Ecto neural progenitor cell (in vitro differentiated cells): ENCODE measurements around the gene RACGAP1.
"Not testable (repeated sequence)": the region's sequence is repeated elsewhere in the genome, so short reads cannot be mapped to it uniquely, and the experiment has no call there.

Experiments used
- DNase-seq: peaks from one replicate; pipeline ENCODE4 v3.0.0-alpha.2; 2018; ENCODE audit warnings: low spot score

The RACGAP1 gene

DNA sequence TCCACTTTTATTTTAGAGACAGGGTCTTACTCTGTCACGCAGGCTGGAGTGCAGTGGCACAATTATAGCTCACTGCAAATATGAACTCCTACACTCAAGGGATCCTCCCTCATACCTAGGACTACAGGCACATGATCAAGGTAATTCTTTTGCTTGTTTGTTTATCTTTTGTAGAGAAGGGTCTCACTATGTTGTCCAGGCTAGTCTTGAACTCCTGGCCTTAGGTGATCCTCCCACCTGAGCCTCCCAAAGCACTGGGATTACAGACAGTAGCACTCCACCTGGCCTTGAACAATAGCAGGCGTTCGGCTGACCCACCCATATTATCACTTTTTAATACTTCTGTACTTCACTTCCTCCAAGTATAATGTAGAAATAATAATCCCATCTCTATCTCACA is 1.4 kb upstream of the RACGAP1 start:
- DNase-seq = no peak

DNA sequence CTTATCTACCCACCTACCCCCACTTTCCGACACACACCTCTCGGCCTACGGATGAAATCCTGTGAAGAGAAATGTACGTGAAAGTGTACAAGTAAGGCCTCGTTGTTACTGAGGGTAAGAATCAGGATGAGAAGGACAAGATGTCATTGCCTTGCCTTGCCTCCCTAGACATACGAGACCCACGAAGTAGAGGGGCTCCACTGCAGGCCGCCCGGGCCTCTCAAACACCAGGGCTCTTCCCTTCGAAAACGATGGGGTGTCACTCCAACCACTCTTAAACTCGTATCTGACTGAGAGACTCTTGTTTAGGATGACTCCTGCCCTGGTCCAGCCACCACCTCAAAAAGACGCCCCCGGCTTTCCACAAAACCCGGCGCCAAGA is 498 bp downstream of the RACGAP1 start:
- no peak for DNase-seq

DNA sequence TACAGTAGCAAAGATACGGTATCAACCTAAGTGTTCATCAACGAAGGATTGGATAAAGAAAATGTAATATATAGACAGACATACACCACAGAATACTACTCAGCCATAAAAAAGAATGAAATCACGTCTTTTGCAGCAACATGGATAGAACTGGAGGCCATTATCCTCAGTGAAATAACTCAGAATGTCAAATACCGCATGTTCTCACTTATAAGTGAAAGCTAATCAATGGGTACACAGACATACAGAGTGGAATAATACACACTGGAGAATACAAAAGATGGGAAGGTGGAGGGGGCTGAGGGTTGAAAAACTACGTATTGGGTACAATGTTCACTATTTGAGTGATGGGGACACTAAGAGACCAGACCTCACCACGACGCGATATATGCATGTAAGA is 1.1 kb downstream of the RACGAP1 start:
- DNase-seq = no peak

DNA sequence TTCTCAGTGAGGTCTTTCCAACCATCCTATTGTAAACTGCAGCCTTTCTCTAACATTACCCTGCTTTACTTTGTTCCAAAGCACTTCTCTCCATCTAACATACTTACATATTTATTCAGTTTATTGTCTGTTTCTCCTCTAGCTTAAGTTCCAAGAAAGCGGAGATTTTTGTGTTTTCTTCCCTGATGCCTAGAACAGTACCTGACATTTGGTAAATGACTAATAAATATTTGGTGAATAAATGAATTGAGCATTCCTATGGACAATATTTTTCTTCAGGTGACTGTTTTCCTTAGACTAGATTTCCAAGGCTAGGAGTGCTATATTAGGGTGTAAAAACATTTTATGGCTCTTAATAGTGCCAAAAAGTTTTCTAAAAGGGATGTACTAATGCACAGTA is 2.4 kb downstream of the RACGAP1 start:
- DNase-seq = no peak

DNA sequence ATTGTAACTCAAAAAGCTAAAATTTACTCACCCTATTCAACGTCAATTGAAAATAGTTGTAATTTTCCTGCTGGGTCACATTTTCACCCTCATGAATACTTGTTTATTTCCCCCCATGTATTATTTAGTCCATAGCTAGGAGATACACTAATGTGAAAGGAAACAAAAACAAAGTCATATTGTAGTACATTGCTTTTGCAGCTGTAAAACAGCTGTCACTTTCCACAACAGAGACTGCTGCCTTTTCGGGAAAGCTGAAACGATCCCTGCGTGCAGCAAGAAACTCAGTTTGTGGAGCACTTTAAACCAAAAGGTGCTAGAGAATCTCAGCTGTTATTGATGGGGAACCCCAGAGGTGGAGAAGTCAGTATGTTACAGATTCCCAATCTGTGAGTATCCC is 4.3 kb downstream of the RACGAP1 start:
- DNase-seq = no peak

DNA sequence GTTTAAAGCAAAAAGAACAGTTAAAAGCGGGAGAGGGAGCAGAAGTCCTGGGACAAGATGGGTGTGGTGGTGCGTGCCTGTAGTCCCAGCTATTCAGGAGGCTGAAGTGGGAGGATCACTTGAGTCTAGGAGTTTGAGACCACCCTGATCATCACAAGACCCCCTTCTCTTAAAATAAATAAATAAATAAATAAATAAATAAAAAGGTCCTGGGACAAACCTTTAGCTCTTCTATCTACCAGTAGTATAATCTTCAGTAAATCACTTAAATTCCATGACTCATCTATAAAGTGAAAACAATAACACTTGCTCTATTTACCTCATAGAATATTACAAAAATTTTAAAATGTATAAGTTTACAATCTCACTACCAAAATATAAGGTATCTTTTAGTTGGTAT is 5.8 kb downstream of the RACGAP1 start:
- DNase-seq = no peak

DNA sequence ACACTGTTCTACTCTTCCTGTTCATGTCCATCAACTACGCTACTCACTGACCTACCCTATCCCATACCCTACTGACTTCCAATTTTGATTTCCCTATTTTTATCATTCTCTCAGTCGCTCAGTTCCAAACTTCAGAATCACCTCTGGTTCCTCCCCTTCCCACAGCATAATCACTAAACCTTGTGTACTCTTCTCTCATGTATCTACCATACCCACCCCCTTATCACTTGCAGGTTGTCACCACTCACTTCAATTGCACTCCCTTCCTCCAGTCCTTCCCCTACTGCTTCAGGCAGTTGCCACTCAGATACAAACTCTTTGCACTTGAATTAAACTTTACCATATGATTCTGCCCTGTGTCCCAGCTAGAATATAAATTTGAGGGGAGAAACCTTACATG is 6.3 kb downstream of the RACGAP1 start:
- DNase-seq = no peak

DNA sequence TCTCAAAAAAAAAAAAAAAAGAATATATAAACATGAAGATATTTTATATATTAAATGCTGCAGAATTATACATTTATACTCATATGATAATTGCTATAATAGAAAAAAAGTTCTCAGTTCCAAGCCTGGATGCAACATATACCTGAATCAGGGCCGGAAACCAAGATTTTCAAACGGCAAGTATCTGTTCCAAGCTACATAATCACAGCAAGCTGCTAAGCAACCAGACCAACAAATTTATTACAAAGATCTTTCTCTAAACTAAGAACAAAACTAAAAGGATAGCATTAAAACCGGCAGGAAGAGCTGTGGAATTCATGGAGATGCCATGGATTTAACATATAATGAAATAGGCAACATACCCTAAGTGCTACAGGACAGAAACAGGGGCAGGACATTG is 7.1 kb downstream of the RACGAP1 start:
- DNase-seq = no peak

DNA sequence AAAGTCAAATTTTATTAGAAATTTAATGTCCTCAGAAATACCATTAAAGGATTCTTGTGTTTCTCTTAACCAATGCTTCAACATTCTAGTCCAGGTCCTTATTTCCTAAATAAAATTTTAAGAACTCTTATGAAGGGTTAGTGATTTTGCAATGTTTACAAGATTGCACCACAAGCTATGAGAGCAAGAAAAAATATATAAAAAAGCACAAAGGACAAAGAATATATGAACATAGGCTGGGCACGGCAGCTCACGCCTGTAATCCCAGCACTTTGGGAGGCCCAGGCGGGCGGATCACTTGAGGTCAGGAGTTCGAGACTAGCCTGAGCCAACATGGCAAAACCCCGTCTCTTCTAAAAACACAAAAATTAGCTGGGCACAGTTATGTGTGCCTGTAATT is 7.7 kb downstream of the RACGAP1 start:
- no peak for DNase-seq

DNA sequence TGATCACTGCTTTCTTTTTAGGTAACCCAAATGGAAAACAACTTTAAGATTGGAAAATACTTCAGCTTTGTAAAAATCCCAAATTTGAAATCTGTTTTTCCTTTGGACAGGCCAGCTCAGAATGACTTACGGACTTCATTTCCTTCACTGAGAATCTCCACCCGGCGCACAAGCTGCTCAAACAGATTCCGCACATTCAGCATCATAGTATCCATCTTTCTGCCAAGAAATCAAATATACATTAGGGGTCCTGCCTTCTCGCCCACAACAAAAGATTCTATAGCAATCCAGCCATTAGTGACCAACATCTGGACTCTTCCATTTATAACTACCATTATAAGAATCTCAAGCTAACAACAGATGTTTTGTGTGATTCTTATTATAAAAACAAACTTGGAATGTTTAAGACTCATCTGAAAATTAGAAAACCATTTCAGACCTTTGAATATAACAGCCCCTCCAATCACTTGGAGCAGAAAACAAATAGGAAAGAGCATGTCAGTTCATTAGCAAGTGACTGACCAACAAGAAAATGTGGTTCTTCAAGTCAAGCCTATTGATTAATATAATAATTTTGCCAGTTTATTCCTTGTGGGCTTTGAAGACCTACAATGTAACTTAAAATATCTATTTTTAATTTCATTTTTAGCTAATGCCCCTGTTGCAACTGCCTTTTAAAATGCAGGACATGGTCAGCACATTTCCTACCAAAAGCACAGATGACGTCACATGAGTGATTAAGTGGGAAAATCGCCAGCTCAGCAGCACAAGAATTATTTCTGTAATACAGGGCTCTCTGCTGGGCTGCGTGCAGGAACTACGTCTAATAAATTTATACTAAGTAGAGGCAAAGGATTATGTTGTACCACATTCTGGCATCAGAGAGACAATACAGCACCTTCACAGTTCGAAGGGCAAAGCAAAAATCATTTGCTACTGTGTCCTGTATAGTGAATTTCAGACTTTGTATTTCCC is 8.5 kb downstream of the RACGAP1 start:
- no peak for DNase-seq

DNA sequence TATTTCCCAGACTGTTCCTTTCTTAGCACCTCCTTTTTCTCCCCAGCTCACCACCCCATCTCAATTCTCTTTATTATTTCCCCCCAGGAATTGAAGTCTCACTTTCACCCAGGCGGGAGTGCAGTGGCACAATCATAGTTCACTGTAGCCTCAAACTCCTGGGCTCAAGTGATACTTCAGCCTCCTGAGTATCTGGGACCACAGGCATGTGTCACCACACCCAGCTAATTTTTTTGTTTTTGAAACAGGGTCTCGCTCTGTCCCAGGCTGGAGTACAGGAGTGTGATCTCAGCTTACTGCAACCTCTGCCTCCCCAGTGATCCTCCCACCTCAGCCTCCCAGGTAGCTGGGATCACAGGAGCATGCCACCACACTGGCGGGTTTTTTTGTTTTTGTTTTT is 11.0 kb downstream of the RACGAP1 start:
- no peak for DNase-seq

DNA sequence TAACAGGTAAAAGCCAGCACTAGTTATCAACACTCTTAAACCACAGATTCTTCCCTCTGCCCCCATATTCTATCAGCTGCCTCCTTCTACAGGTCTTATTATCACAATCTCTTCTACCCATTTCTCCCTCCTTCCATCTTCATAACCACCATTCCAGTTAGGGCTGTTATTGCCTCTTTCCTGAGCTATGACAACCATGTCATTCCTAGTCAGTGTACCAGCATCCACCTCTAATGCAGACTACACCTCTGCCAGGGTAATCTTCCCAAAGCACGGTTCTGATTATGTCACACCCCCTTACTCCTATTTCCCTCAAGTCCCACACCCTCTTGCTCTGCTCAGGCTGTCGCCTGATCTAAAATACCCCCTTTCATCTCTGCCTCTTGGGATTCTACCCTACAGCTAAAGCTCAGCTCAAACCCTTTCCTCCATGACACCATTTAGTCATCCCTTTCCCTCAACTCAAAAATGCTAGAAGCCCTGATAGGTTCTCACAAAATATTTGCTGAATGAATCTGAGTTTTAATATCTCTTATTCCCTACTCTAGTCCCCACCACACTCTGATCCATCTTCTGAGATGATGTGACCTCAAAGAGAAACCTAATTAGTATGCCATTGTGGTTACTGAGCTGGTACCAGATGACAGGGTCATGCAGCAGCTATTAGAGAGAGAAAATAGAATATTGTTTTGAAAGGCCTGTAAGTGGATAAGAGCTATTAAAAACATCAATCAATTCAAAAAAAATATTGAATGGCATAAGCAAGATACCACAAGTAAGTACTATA is 11.7 kb downstream of the RACGAP1 start:
- no peak for DNase-seq

DNA sequence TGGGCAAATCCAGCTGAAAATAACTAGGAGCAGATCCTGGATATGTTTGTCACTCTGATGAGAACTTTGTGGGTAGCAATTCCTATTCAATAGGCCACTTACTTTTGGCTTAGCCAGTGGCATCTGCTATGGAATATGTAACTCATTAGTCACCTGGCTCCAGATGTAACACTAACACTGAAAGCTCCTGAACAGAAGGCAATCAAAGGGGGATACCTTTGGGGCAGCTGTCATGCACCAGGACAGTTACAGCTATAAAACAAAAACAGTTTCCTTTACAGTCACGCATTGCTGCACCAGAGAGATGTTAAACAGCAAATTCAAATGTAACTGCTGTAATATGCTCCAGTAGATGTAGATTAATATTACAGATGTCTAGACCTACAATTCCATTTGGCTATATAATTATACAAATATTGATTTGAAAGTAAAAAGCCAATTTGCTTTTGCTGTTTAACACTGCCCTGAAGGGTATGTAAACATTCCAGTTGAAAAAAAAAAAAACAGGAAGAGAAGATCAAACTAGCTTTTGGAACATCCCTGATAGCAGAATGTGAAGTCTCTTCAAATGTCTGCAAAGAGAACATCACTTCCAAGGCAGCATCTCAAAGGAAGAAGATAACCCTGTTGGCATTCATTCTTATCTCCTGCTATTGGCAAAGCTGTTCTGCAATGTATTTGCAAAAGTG is 18.4 kb downstream of the RACGAP1 start:
- DNase-seq = no peak

DNA sequence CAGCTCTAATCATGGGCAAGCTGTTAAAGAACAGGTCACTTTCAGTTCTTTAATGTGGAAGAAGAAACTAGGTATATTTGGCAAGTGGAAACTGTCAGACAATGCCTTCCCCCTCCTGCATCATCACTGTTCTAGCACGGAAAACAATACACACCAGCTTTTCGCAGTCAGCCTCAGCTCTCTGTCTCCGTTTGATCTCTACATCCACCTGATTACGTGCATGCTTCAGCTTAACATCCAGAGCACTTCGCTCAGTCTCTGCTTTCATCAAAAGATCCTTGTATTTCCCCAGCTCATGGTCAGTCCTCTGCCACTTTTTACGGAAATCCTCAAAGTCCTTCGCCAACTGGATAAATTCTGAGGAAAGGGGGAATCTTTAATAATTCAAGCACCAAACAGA is 19.0 kb downstream of the RACGAP1 start:
- no peak for DNase-seq

DNA sequence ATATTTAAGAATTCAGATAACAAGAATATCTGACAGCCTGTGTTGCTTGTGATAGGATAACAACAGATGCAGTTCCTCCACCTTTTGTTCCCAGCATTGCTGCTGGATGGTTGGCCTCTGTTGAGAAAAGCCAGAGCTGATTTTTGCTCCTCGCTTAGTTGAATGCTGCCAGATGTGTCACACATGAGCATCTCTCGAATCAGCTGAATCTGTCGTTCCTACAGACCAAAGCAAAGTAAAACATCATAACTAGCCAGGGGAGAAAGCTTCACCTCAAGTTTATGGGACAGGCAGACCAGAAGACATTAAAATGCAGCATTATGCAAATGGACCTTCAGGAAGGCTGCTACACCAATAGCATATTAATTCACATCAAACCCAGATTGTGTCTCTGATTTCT is 20.1 kb downstream of the RACGAP1 start:
- DNase-seq = no peak

DNA sequence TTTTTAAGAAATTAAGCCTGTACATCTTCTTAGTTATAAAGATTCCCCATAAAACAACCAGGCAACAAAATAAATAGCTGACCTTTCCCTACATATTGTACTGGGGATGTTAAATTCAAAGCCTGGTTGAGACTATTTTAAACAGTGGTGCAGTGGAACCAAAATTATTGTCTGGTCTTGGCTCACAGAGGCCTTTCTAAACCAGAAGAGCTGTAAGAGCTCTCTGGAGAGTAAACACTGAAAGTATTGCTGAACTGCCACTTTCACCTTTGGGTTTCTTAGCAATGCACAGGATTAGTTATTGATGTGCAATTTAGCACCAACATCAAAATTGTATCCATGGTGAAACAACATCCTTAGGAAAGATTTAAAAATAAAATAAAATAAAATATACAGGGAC is 20.6 kb downstream of the RACGAP1 start:
- DNase-seq = no peak

DNA sequence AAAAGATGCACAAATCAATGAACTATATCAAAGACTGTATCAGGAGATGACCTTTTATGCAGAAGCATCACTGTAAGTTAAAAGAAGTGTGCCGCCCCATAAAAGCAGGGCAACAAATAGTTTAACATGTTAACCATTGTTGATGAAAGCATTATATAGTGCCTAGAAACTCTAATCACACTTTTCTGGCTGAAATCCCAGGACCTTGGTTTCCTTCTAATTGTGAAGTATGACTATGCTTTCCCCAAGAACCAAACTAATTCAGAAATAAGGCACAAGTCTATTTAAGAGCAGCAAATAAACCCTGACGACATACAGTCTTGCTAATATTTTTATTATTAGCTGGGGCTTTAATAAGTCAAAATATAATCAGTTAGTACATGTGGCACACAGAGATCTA is 21.7 kb downstream of the RACGAP1 start:
- no peak for DNase-seq

DNA sequence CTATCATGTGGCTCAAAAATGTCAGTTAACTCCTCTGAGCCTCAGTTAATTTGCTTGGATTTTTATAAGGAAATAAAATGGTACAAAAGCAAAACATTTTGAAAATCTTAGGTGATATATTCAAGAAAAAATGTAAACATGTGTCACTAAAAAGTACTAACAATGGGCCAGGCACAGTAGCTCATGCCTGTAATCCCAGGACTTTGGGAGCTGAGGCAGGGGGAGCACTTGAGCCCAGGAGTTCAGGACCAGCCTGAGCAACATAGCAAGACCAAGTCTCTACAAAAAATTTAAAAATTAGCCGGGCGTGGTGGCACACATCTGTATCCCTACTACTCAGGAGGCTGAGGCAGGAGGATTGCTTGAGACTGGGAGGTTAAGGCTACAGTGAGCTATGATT is 26.8 kb downstream of the RACGAP1 start:
- DNase-seq = no peak

DNA sequence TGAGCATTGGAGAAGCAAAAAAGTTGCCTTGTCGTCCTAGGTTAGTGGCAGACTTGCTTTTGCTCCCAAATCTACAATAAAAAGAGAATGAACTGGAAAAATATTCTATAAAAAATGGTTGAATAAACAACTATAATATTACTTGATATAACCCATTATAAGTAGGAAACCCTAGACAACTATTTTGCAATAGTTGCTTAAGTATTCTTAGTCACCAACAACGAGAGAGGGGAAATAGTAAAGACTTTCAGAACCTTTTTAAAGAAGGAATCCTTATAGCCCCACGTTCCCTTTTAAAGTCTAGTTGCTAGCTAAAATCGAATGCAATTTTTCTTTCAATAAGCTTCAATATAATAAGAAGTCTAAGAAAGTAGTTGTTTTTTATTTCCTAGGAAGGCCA is 35.0 kb downstream of the RACGAP1 start:
- DNase-seq = no peak

DNA sequence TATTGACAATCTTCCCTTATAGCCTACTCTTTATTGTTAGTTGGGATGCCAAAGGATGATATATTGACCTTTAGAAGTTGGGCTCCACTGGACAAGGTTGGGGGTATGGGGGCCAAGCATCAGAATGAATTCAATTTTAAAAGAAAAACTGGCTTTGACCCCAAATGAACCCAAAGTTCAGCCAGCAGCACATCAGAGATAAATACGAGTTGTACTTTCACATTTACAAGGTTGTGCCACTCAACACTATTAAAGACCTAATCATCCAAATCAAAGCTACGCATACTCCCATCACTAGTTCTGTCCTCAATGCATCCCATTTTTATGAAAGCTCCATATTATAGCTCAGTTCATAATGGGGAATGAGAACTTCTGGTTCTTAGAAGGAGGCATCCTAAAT is 35.9 kb downstream of the RACGAP1 start:
- DNase-seq = not testable (repeated sequence)

DNA sequence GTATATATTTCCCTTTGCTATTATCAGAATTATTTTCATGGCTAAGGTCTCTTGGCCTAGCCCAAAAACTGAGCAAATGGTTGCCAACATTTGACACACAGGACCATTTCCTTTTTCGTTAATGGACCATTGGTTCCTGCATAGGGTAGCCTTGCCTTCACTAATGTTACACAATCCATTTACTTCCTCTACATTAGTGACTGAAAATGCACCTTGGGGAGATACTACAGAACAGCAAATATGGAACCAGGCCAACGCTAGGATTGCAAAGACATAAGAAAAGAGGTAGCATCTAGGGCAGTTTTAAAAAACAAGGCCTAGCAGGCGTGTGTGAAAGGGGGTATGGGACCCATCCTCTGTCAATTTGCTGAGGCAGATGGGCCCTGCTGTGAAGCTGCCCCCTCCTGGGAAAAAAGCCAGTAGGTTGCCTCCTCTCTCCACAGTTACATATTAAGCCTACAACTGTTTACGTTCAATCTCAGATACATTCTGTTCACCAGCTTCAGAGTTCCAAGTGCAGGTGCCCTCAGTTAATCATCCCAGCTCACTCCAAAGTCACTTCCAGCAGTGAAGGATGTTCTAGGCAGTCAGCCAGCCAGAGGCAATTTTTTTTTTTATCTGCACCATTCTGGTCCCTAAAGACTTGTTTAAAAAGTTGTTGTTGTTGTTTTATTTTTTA is 37.5 kb downstream of the RACGAP1 start:
- no peak for DNase-seq

DNA sequence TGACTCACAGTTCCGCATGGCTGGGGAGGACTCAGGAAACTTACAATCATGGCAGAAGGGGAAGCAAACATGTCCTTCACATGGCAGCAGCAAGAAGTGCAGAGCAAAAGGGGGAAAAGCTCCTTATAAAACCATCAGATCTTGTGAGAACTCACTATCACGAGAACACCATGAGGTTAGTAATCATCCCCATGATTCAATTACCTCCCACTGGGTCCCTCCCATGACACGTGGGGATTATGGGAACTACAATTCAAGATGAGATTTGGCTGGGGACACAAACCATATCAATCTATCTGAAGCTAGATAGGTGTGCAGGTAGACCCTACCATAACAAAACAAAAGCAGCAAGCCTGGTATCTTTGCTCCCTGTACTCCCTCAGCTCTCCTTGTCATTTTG is 38.8 kb downstream of the RACGAP1 start:
- DNase-seq = not testable (repeated sequence)
